ENCODE results near the gene ATXN7L1.

Gene ATXN7L1

GRCh38 chr7:105731042-105731441, 145.4 kb downstream of the ATXN7L1 start:
- POLR2A ChIA-PET, result no interaction called here
- no peaks in the 10 kb centered on the region for H3K9me3 ChIP-seq (ENCODE audit: control insufficient read depth, insufficient read depth, low read depth, low read length)
- TF ChIP-seq ZNF354C (tag by site-specific recombination; IDR thresholded peaks at IDR 0.05; ENCODE audit: borderline replicate concordance, low read depth) (no peak), BCL11B (tag by site-specific recombination; IDR thresholded peaks at IDR 0.05; ENCODE audit: low read depth) (no peak), ZNF837 (tag by site-specific recombination; IDR thresholded peaks at IDR 0.05) (no peak), ZNF571 (tag by site-specific recombination; IDR thresholded peaks at IDR 0.05) (no peak), ZNF530 (tag by site-specific recombination; IDR thresholded peaks at IDR 0.05; ENCODE audit: low read depth) (no peak), OSR2 (tag by site-specific recombination; IDR thresholded peaks at IDR 0.05) (no peak), SCRT2 (tag by site-specific recombination; IDR thresholded peaks at IDR 0.05) (no peak), ZNF692 (tag by site-specific recombination; IDR thresholded peaks at IDR 0.05) (no peak), ZNF560 (tag by site-specific recombination; IDR thresholded peaks at IDR 0.05; ENCODE audit: borderline replicate concordance) (no peak), MZF1 (tag by site-specific recombination; IDR thresholded peaks at IDR 0.05; ENCODE audit: borderline replicate concordance) (no peak)
- no peak overlapping the region for H3K27ac ChIP-seq (ENCODE audit: extremely low read depth, low read depth, low read length)
- H3K36me3 ChIP-seq (ENCODE audit: control insufficient read depth in 2 of 2, insufficient read depth in 1 of 2, low read length in 2 of 2), result no peaks in the 10 kb centered on the region
- H3K4me3 ChIP-seq (ENCODE audit: low read depth, low read length), result no peak overlapping the region
- CTCF ChIA-PET, result no interaction called here
- no peaks in the 10 kb centered on the region for H3K4me1 ChIP-seq (ENCODE audit: control insufficient read depth, insufficient read depth, low read length)

- no peaks in the 10 kb centered on the region for H3K36me3 ChIP-seq (ENCODE audit: control insufficient read depth in 2 of 2, insufficient read depth in 1 of 2, low read length in 2 of 2)
- TF ChIP-seq ZIC2 (tag by site-specific recombination; IDR thresholded peaks at IDR 0.05) (no peak), GLI2 (tag by site-specific recombination; IDR thresholded peaks at IDR 0.05; ENCODE audit: borderline replicate concordance, low read depth) (no peak), ZNF555 (tag by site-specific recombination; conservative IDR thresholded peaks at IDR 0.05) (no peak), HOXA7 (CRISPR knock-in tag; IDR thresholded peaks at IDR 0.05; ENCODE audit: borderline replicate concordance) (no peak), SP2 (tag by site-specific recombination; IDR thresholded peaks at IDR 0.05) (no peak), PRDM2 (tag by site-specific recombination; IDR thresholded peaks at IDR 0.05; ENCODE audit: borderline replicate concordance) (no peak), ZNF114 (tag by site-specific recombination; IDR thresholded peaks at IDR 0.05) (no peak), SCRT1 (tag by site-specific recombination; IDR thresholded peaks at IDR 0.05; ENCODE audit: borderline replicate concordance) (no peak), ZNF16 (tag by site-specific recombination; IDR thresholded peaks at IDR 0.05; ENCODE audit: low read depth) (no peak), ZNF777 (tag by site-specific recombination; IDR thresholded peaks at IDR 0.05; ENCODE audit: borderline replicate concordance) (no peak), ZNF140 (tag by site-specific recombination; IDR thresholded peaks at IDR 0.05) (no peak), ZNF48 (tag by site-specific recombination; IDR thresholded peaks at IDR 0.05) (no peak), ZNF211 (tag by site-specific recombination; IDR thresholded peaks at IDR 0.05; ENCODE audit: low read depth) (no peak)
- H3K4me3 ChIP-seq (ENCODE audit: low read depth, low read length), result no peak overlapping the region
- H3K4me1 ChIP-seq (ENCODE audit: control insufficient read depth, insufficient read depth, low read length), result no peaks in the 10 kb centered on the region
- ChIA-PET POLR2A (no interaction called here), CTCF (interaction anchor here (0.8 kb wide), 1 partner anchor 71 kb away, joined by 3 read pairs; no protein-coding TSS in a partner anchor)
- no peaks in the 10 kb centered on the region for H3K9me3 ChIP-seq (ENCODE audit: control insufficient read depth, insufficient read depth, low read depth, low read length)
- H3K27ac ChIP-seq (ENCODE audit: extremely low read depth, low read depth, low read length), result no peak overlapping the region
Observed at GRCh38 chr7:105728028-105728427, 148.4 kb downstream of the ATXN7L1 start.

All from HEK293 (cell line).